Vagina (tissue), 2 donors: ENCODE measurements around the gene BLOC1S2. TPM values are rescaled to one million over a fixed set of nuclear protein-coding genes. Genes with fewer than 3 reads are reported as not detected.

ENCODE experiments used
- DNase-seq, 2 donors: peaks; one replicate each; pipeline ENCODE4 v3.0.0-alpha.2; 2017; ENCODE audit errors: extremely low spot score in 2 of 2
- H3K27ac ChIP-seq: fragments of 200-600 bp; sonication (generic); one replicate; pipeline ENCODE4 v1.5.1; 2019
- H3K27me3 ChIP-seq: fragments of 200-600 bp; sonication (generic); one replicate; pipeline ENCODE4 v1.5.1; 2019
- H3K36me3 ChIP-seq, 2 donors: fragments of 200-600 bp; sonication (generic); one replicate each; pipeline ENCODE4 v1.5.1; 2017 to 2019
- H3K4me1 ChIP-seq: fragments of 200-600 bp; sonication (generic); one replicate; pipeline ENCODE4 v1.5.1; 2019
- H3K4me3 ChIP-seq, 2 donors: fragments of 200-600 bp; sonication (generic); 1 replicate in 1 of 2; 2 replicates in 1 of 2; pipeline ENCODE4 v1.5.1; 2016 to 2019
- H3K9me3 ChIP-seq: fragments of 200-600 bp; sonication (generic); one replicate; pipeline ENCODE4 v1.5.1; 2019
- POLR2A ChIP-seq, 2 donors: fragments of 450-650 bp; IDR thresholded peaks; one replicate each; pipeline ENCODE4 v1.6.1; 2017; ENCODE audit warnings: antibody characterized with exemption in 2 of 2, mild to moderate bottlenecking in 2 of 2, moderate library complexity in 2 of 2
- POLR2AphosphoS5 ChIP-seq, 2 donors: sonication (generic); formaldehyde crosslinking; IDR thresholded peaks; one replicate each; pipeline ENCODE4 v1.9.0; 2017; ENCODE audit warnings: antibody characterized with exemption in 2 of 2, mild to moderate bottlenecking in 2 of 2, low read depth in 1 of 2; ENCODE audit not compliant: insufficient read depth in 1 of 2
- intact Hi-C: fragments of 100-400 bp; cut with DNase I; formaldehyde crosslinking; loops from one replicate; pipeline ENCODE4 v1.15.1; 2023
- total RNA-seq: library from RNA; depleted of rRNA; stranded (reverse); fragments of >200 nt; gene quantifications from one replicate; pipeline ENCODE4 v1.2.3, GENCODE V29; 2016
- TF ChIP-seq, protein P1 (sequence below), 3 experiments: fragments of 450-650 bp in 2 of 3; fragments of 200-600 bp in 1 of 3; sonication (generic) in 1 of 3; IDR thresholded peaks; one replicate each; pipeline ENCODE4 v1.5.1; 2017 to 2019; ENCODE audit warnings: antibody characterized with exemption in 3 of 3, mild to moderate bottlenecking in 2 of 3, moderate library complexity in 2 of 3

Gene BLOC1S2
- total RNA-seq = 10.1 TPM

DNA sequence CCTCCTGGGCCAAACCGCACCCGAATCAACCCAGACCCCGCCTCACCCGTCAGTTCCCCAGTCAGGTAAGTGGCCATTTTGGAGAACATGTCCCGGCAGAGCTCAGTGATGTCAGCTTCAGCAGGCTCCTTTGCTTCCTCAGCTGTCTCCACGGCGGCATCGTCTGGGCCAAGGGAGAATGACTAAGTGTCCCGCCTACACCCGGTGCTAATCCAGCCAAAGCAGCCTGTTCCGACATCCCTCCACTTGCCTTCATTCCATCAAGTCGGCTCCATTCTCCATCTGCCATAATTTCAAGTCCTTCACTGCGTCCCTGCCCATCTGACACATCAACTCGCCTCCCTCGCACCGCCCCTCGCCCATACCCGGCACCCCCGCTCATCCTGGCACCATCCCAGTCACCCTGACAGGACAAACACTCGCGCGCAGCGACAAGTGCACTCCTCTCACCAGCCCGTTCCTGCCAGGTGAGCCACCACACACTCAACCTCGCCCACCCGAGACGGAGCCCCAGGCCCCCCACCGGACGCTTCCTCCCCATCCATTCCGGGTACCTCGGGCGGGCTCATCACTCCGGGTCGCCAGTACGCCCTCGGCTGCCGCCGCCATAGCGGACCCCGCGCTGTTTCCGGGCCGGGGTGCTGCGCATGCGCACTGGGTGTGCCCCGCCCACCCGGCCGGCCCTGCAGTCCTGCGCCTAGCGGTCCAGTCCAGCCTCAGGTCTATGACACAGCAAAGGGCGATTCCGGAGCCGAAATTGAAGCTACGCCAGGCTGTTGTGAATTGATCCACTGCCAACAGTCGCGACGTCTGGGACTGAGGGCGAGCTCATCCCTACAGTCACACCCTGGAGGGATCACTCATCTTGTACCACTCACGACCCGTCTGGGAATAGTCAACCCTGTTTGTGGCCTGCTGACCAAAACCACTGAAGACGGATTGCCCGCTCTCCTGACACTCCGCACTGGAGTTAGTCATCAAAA lies at the start of gene BLOC1S2:
Gene BLOC1S2 (minus strand): TSS at position 630 of the 983 bp plus-strand sequence. CDS start 21 bp downstream, at position 609.
- peak within 1 kb of the TSS; percentile 68 to 89 for H3K4me3 ChIP-seq
- H3K27ac ChIP-seq = peak within 1 kb of the TSS; percentile 92
- intact Hi-C loops = no loop called here

DNA sequence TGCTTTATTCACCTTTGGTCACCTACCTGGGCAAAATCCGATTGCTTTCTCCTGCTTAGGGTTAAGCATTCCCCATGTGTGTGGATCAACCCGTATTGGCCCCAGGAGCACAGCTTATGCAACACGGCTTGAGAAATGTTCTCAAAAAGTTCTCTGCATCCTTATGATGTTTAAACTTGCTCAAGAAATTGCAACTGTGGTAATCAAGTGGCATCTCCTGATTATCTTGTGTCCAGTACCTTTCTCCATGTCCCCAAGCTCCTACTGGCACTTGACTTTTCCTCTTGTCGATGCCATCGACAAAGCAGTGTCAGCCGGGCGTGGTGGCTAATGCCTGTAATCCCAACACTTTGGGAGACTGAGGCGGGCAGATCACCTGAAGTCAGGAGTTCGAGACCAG lies 48.3 kb upstream of the BLOC1S2 start:
- Histone ChIP-seq H3K36me3 (no peaks in the 10 kb centered on the region), H3K27ac (no peak overlapping the region), H3K4me1 (no peaks in the 10 kb centered on the region), H3K4me3 (no peak overlapping the region), H3K9me3 (no peaks in the 10 kb centered on the region), H3K27me3 (no peaks in the 10 kb centered on the region)
- intact Hi-C loops = no loop called here
- no peak for DNase-seq
- no peak for TF ChIP-seq POLR2AphosphoS5 (IDR thresholded peaks at IDR 0.05; ENCODE audit: insufficient read depth in 1 of 2, low read depth in 1 of 2)
- TF ChIP-seq POLR2A (IDR thresholded peaks at IDR 0.05) = no peak

More for the DNA sequence above, at the start of gene BLOC1S2:
- Histone ChIP-seq H3K27me3 (no peaks in the 10 kb centered on the region), H3K9me3 (no peaks in the 10 kb centered on the region), H3K36me3 (no peaks in the 10 kb centered on the region), H3K4me1 (peaks cover 32% of the 10 kb centered on the region)
- DNase-seq = peak in 1 of 2 donors; percentile 92
- TF ChIP-seq, protein P1, sequence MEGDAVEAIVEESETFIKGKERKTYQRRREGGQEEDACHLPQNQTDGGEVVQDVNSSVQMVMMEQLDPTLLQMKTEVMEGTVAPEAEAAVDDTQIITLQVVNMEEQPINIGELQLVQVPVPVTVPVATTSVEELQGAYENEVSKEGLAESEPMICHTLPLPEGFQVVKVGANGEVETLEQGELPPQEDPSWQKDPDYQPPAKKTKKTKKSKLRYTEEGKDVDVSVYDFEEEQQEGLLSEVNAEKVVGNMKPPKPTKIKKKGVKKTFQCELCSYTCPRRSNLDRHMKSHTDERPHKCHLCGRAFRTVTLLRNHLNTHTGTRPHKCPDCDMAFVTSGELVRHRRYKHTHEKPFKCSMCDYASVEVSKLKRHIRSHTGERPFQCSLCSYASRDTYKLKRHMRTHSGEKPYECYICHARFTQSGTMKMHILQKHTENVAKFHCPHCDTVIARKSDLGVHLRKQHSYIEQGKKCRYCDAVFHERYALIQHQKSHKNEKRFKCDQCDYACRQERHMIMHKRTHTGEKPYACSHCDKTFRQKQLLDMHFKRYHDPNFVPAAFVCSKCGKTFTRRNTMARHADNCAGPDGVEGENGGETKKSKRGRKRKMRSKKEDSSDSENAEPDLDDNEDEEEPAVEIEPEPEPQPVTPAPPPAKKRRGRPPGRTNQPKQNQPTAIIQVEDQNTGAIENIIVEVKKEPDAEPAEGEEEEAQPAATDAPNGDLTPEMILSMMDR (IDR thresholded peaks at IDR 0.05) = no peak
- TF ChIP-seq POLR2A (IDR thresholded peaks at IDR 0.05) (peak in 1 of 2 donors; percentile 75), POLR2AphosphoS5 (IDR thresholded peaks at IDR 0.05; ENCODE audit: insufficient read depth in 1 of 2, low read depth in 1 of 2) (peak; percentile 34 to 95)

DNA sequence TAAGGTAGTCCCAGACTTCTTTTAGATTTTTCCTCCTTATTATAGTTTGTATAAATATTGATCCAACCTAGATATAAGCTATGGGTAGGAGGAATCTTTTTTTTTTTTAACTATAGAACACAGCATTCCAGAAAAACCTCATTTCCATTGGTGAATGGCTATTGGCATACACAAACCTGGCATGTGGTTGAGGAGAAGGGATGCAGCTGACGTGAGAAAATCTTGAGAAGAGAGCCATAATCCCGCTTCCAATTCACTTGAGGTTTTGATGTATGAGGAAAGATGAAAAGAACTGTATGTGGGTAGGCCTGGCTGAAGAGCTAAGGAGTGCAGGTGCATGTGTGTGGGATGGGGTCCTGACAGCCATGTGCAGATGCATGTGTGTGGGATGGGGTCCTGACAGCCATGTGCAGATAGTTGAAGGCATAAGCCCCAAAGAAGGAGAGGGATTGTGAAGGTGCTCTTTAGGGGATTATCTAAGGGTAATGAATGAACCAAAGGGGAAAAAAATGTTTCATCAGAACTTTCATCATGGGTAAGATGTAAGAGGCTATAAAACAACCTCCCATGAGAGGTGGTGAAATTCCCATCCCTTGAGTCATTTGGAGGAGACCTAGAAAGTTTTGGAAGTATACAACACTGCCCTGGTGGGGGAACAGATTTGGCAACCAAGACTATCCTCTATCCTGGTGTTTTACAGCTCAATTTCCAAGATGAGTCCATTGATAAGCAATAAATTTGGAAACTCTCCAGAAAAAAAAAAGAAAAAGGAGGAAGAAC lies 47.4 kb upstream of the BLOC1S2 start:
- no peaks in the 10 kb centered on the region for H3K4me1 ChIP-seq
- TF ChIP-seq, protein P1 (IDR thresholded peaks at IDR 0.05) = no peak
- TF ChIP-seq POLR2AphosphoS5 (IDR thresholded peaks at IDR 0.05; ENCODE audit: insufficient read depth in 1 of 2, low read depth in 1 of 2) (no peak), POLR2A (IDR thresholded peaks at IDR 0.05) (no peak)
- intact Hi-C loops = no loop called here
- no peaks in the 10 kb centered on the region for H3K27me3 ChIP-seq
- no peak overlapping the region for H3K27ac ChIP-seq
- no peaks in the 10 kb centered on the region for H3K36me3 ChIP-seq
- no peak overlapping the region for H3K4me3 ChIP-seq
- no peak for DNase-seq
- H3K9me3 ChIP-seq = no peaks in the 10 kb centered on the region

DNA sequence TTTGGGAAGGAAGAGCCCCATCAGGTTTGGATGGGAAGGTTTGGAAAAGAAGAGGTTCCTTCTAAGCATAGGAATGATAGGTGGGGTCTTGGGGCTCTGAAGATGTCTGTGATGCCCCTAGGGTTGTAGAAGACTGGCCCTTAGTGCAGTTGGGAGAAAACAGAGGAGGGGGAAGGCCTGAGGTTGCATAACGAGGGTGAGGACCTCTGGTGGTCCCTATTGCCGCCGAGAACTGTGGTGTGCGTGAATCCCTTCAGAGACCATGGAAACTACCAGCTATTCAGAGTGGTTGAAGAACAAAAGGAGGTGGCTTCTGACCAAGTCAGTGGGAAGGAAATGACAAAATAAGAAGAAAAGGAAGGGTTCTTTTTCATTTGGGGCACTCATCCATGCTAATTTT lies 46.6 kb upstream of the BLOC1S2 start:
- intact Hi-C loops = no loop called here
- TF ChIP-seq, protein P1 (IDR thresholded peaks at IDR 0.05) = no peak
- TF ChIP-seq POLR2A (IDR thresholded peaks at IDR 0.05) (no peak), POLR2AphosphoS5 (IDR thresholded peaks at IDR 0.05; ENCODE audit: insufficient read depth in 1 of 2, low read depth in 1 of 2) (no peak)
- no peak for DNase-seq
- Histone ChIP-seq H3K27ac (no peak overlapping the region), H3K4me3 (no peak overlapping the region), H3K27me3 (no peaks in the 10 kb centered on the region), H3K36me3 (no peaks in the 10 kb centered on the region), H3K9me3 (no peaks in the 10 kb centered on the region), H3K4me1 (no peaks in the 10 kb centered on the region)

DNA sequence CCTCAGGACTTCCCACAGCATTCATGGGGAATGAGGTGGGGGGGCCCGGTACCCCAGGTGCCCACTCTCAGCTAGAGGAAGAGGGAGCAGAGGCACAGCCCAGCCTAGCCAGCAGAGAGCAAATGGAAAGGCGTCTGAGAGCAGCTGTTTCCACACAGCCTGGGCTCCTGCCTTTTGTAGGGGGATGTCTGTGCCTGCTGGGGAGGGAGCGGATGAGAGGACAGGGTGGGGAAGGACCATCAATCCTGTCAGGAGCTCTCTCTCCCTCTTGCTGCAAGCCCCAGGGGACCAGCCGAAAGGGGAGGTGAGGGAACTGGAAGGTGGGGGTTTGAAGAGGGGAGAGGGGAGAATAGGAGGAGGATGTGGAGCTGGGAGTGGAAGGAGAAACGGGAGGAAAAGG lies 43.6 kb upstream of the BLOC1S2 start, which contains the start of gene PKD2L1:
Gene PKD2L1 (minus strand): TSS at position 150 of the 400 bp plus-strand sequence. CDS start 125 bp downstream, at position 25.
- no peak within 1 kb of the TSS for H3K4me3 ChIP-seq
- H3K36me3 ChIP-seq = no peaks in the 10 kb centered on the region
- no peaks in the 10 kb centered on the region for H3K27me3 ChIP-seq
- no peaks in the 10 kb centered on the region for H3K9me3 ChIP-seq
- H3K27ac ChIP-seq = no peak within 1 kb of the TSS
- H3K4me1 ChIP-seq = no peaks in the 10 kb centered on the region
- TF ChIP-seq POLR2A (IDR thresholded peaks at IDR 0.05) (no peak), POLR2AphosphoS5 (IDR thresholded peaks at IDR 0.05; ENCODE audit: insufficient read depth in 1 of 2, low read depth in 1 of 2) (no peak)
- TF ChIP-seq, protein P1 (IDR thresholded peaks at IDR 0.05) = no peak
- intact Hi-C loops = no loop called here
- DNase-seq = no peak
